Measurements from ENCODE around the gene CTTNBP2NL. TPM values are rescaled to one million over a fixed set of nuclear protein-coding genes. Genes with fewer than 3 reads are reported as not detected.

The CTTNBP2NL gene
- total and polyA plus RNA-seq, 12 donors, result 3.9 to 20.6 (median 15.7) TPM

GRCh38 chr1:112371775-112372174, 24.2 kb upstream of the CTTNBP2NL start:
- Histone ChIP-seq H3K27ac (no peak overlapping the region), H3K27me3 (peaks cover 0 to 41% (median 0%) of the 10 kb centered on the region in 7 donors), H3K36me3 (no peaks in the 10 kb centered on the region), H3K4me1 (peaks cover 0 to 4% (median 0%) of the 10 kb centered on the region in 9 donors), H3K9me3 (no peaks in the 10 kb centered on the region), H3K4me3 (no peak overlapping the region)
- intact Hi-C loops (cut with DNase I), result loop anchor here in 2 of 10 donors (10.0 kb wide), 1 partner anchor 887 kb away; no protein-coding TSS in a partner anchor
- TF ChIP-seq, protein P1, sequence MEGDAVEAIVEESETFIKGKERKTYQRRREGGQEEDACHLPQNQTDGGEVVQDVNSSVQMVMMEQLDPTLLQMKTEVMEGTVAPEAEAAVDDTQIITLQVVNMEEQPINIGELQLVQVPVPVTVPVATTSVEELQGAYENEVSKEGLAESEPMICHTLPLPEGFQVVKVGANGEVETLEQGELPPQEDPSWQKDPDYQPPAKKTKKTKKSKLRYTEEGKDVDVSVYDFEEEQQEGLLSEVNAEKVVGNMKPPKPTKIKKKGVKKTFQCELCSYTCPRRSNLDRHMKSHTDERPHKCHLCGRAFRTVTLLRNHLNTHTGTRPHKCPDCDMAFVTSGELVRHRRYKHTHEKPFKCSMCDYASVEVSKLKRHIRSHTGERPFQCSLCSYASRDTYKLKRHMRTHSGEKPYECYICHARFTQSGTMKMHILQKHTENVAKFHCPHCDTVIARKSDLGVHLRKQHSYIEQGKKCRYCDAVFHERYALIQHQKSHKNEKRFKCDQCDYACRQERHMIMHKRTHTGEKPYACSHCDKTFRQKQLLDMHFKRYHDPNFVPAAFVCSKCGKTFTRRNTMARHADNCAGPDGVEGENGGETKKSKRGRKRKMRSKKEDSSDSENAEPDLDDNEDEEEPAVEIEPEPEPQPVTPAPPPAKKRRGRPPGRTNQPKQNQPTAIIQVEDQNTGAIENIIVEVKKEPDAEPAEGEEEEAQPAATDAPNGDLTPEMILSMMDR (IDR thresholded peaks at IDR 0.05), result no peak
- DNase-seq (no peak), ATAC-seq (no peak)
- WGBS, 2 donors, result 77 to 86% methylated on average over 3 of the region's 3 CpGs

DNA sequence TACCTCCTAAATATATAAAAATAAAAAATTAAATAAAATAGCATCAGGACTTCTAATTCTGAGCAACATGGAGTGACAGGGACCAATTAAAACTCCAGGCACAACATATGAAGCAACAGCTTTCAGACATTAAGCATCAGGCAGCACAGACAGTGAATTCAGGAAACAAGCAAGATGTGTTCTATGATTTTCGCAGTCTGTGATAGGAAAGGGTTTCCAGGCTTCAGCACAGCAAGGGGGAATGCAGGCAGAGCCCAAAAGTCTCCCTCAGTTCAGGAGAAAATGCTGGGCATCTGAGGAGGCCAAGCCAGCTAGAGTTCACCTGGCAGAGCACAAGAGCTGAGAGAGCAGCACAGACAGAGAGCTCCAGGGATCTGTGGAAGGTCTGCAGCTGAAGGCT, 22.2 kb upstream of the CTTNBP2NL start:
- no peak for DNase-seq
- TF ChIP-seq, protein P1 (IDR thresholded peaks at IDR 0.05), result no peak
- Histone ChIP-seq H3K4me3 (no peak overlapping the region), H3K36me3 (no peaks in the 10 kb centered on the region), H3K4me1 (peaks cover 0 to 4% (median 0%) of the 10 kb centered on the region in 9 donors), H3K27me3 (peaks cover 0 to 39% (median 0%) of the 10 kb centered on the region in 7 donors), H3K9me3 (no peaks in the 10 kb centered on the region), H3K27ac (no peak overlapping the region)
- 68 to 71% methylated on average over 1 of the region's 1 CpG for WGBS, 2 donors
- intact Hi-C loops (cut with DNase I), result loop anchor here in 2 of 10 donors (10.0 kb wide), 1 partner anchor 889 kb away; no protein-coding TSS in a partner anchor
- no peak for ATAC-seq

GRCh38 chr1:112375701-112376100, 20.3 kb upstream of the CTTNBP2NL start:
- no peaks in the 10 kb centered on the region for H3K9me3 ChIP-seq
- WGBS, 2 donors, result 77 to 89% methylated on average over 1 of the region's 1 CpG
- H3K27ac ChIP-seq, result no peak overlapping the region
- TF ChIP-seq, protein P1 (IDR thresholded peaks at IDR 0.05), result no peak
- H3K4me1 ChIP-seq, result no peaks in the 10 kb centered on the region
- no peak for ATAC-seq
- H3K27me3 ChIP-seq, result peaks cover 0 to 41% (median 0%) of the 10 kb centered on the region in 7 donors
- intact Hi-C loops (cut with DNase I), result loop anchor here in 2 of 10 donors (10.0 kb wide), 1 partner anchor 891 kb away; no protein-coding TSS in a partner anchor
- DNase-seq, result no peak
- no peak overlapping the region for H3K4me3 ChIP-seq
- H3K36me3 ChIP-seq, result no peaks in the 10 kb centered on the region

GRCh38 chr1:112380356-112380755, 15.7 kb upstream of the CTTNBP2NL start:
- H3K36me3 ChIP-seq, result no peaks in the 10 kb centered on the region
- intact Hi-C loops (cut with DNase I), result no loop called here
- peaks cover 0 to 11% (median 0%) of the 10 kb centered on the region in 9 donors for H3K4me1 ChIP-seq
- WGBS, 2 donors, result 65 to 79% methylated on average over 1 of the region's 1 CpG
- H3K4me3 ChIP-seq, result no peak overlapping the region
- no peak for DNase-seq
- ATAC-seq, result no peak
- peaks cover 0 to 27% (median 0%) of the 10 kb centered on the region in 7 donors for H3K27me3 ChIP-seq
- no peaks in the 10 kb centered on the region for H3K9me3 ChIP-seq
- no peak overlapping the region for H3K27ac ChIP-seq
- TF ChIP-seq, protein P1 (IDR thresholded peaks at IDR 0.05), result no peak
